Jurkat, Clone E6-1 (cell line): ENCODE data around the gene KCTD2.
A peak's percentile ranks its signal among the peaks of the same experiment; 100 is the strongest.

Experiments
- DNase-seq: peaks from one replicate; pipeline ENCODE4 v3.0.0-alpha.2; 2011; ENCODE audit warnings: low read depth, low spot score
- H3K4me3 ChIP-seq: 2 replicates; pipeline ENCODE4 v1.5.1; 2011; ENCODE audit warnings: mild to moderate bottlenecking, low read length, control low read depth, moderate library complexity

The KCTD2 gene

GRCh38 chr17:75047398-75048098, 523 bp downstream of the KCTD2 start:
- DNase-seq: no peak
- peak overlapping the region; percentile 91 for H3K4me3 ChIP-seq

- peak overlapping the region; percentile 91 for H3K4me3 ChIP-seq
- no peak for DNase-seq
Measured at GRCh38 chr17:75048249-75048878, 1.3 kb downstream of the KCTD2 start.

- DNase-seq: no peak
- H3K4me3 ChIP-seq: no peak overlapping the region
Measured at GRCh38 chr17:75049057-75049456, 2.0 kb downstream of the KCTD2 start.

GRCh38 chr17:75049706-75050105, 2.7 kb downstream of the KCTD2 start:
- no peak overlapping the region for H3K4me3 ChIP-seq
- DNase-seq: no peak

- DNase-seq: no peak
- no peak overlapping the region for H3K4me3 ChIP-seq
Measured at GRCh38 chr17:75051941-75052340, 4.9 kb downstream of the KCTD2 start.

- no peak overlapping the region for H3K4me3 ChIP-seq
- DNase-seq: no peak
Measured at GRCh38 chr17:75059369-75060345, 12.6 kb downstream of the KCTD2 start.

- no peak for DNase-seq
- no peak overlapping the region for H3K4me3 ChIP-seq
Measured at GRCh38 chr17:75060434-75061054, 13.5 kb downstream of the KCTD2 start.

GRCh38 chr17:75061055-75061438, 14.0 kb downstream of the KCTD2 start:
- DNase-seq: no peak

GRCh38 chr17:75061618-75062017, 14.6 kb downstream of the KCTD2 start:
- no peak for DNase-seq
- no peak overlapping the region for H3K4me3 ChIP-seq

More at GRCh38 chr17:75061055-75061438, 14.0 kb downstream of the KCTD2 start:
- no peak overlapping the region for H3K4me3 ChIP-seq

GRCh38 chr17:75063201-75063600, 16.2 kb downstream of the KCTD2 start:
- no peak overlapping the region for H3K4me3 ChIP-seq
- no peak for DNase-seq

- H3K4me3 ChIP-seq: no peak overlapping the region
- DNase-seq: no peak
Measured at GRCh38 chr17:75063626-75064025, 16.6 kb downstream of the KCTD2 start.

GRCh38 chr17:75064040-75064439, 17.0 kb downstream of the KCTD2 start:
- no peak for DNase-seq
- no peak overlapping the region for H3K4me3 ChIP-seq

- no peak overlapping the region for H3K4me3 ChIP-seq
- DNase-seq: no peak
Measured at GRCh38 chr17:75064460-75064859, 17.4 kb downstream of the KCTD2 start.

GRCh38 chr17:75064867-75065561, 18.0 kb downstream of the KCTD2 start:
- no peak for DNase-seq
- H3K4me3 ChIP-seq: no peak overlapping the region

- no peak overlapping the region for H3K4me3 ChIP-seq
- DNase-seq: no peak
Measured at GRCh38 chr17:75065562-75066151, 18.6 kb downstream of the KCTD2 start.

GRCh38 chr17:75067856-75068255, 20.8 kb downstream of the KCTD2 start:
- DNase-seq: peak; percentile 83
- 0 out of 2 replicates have a peak overlapping the region, but pooled peaks have one; percentile 9 for H3K4me3 ChIP-seq

GRCh38 chr17:75068750-75069149, 21.7 kb downstream of the KCTD2 start:
- no peak for DNase-seq
- H3K4me3 ChIP-seq: no peak overlapping the region

GRCh38 chr17:75069783-75070182, 22.8 kb downstream of the KCTD2 start:
- no peak for DNase-seq

More at GRCh38 chr17:75069783-75070182, 22.8 kb downstream of the KCTD2 start:
- H3K4me3 ChIP-seq: no peak overlapping the region
